Neural progenitor cell (in vitro differentiated cells): ENCODE measurements around the gene EBNA1BP2.
"Not testable (repeated sequence)": the region's sequence is repeated elsewhere in the genome, so short reads cannot be mapped to it uniquely, and the experiment has no call there.

Experiments used
- EZH2phosphoT487 ChIP-seq: fragments of 200-600 bp; sonication (generic); IDR thresholded peaks from 2 replicates; pipeline ENCODE4 v1.6.1; 2017; ENCODE audit warnings: antibody characterized with exemption
- TF ChIP-seq, protein P1 (sequence below): fragments of 200-600 bp; sonication (generic); IDR thresholded peaks from 2 replicates; pipeline ENCODE4 v1.5.1; 2017; ENCODE audit warnings: antibody characterized with exemption, mild to moderate bottlenecking

DNA sequence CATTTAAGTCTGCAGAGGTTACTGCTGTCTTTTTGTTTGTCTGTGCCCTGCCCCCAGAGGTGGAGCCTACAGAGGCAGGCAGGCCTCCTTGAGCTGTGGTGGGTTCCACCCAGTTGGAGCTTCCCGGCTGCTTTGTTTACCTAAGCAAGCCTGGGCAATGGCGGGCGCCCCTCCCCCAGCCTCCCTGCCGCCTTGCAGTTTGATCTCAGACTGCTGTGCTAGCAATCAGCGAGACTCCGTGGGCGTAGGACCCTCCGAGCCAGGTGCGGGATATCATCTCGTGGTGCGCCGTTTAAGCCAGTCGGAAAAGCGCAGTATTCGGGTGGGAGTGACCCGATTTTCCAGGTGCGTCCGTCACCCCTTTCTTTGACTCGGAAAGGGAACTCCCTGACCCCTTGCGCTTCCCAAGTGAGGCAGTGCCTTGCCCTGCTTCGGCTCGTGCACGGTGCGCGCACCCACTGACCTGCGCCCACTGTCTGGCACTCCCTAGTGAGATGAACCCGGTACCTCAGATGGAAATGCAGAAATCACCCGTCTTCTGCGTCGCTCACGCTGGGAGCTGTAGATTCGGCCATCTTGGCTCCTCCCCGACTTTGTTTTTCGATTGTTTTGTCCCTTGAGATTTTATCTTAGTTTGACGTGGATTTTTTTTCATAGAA lies 52.0 kb downstream of the EBNA1BP2 start:
- TF ChIP-seq, protein P1, sequence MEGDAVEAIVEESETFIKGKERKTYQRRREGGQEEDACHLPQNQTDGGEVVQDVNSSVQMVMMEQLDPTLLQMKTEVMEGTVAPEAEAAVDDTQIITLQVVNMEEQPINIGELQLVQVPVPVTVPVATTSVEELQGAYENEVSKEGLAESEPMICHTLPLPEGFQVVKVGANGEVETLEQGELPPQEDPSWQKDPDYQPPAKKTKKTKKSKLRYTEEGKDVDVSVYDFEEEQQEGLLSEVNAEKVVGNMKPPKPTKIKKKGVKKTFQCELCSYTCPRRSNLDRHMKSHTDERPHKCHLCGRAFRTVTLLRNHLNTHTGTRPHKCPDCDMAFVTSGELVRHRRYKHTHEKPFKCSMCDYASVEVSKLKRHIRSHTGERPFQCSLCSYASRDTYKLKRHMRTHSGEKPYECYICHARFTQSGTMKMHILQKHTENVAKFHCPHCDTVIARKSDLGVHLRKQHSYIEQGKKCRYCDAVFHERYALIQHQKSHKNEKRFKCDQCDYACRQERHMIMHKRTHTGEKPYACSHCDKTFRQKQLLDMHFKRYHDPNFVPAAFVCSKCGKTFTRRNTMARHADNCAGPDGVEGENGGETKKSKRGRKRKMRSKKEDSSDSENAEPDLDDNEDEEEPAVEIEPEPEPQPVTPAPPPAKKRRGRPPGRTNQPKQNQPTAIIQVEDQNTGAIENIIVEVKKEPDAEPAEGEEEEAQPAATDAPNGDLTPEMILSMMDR = not testable (repeated sequence)
- TF ChIP-seq EZH2phosphoT487 = not testable (repeated sequence)
